Skeletal muscle satellite cell (primary cell): ENCODE results near the gene SIN3B.

Experiments
- H3K27me3 ChIP-seq: 2 replicates; pipeline ENCODE4 v1.7.0; 2013; ENCODE audit warnings: low read length; ENCODE audit not compliant: control insufficient read depth, insufficient read depth
- H3K36me3 ChIP-seq: 2 replicates; pipeline ENCODE4 v1.7.0; 2013; ENCODE audit warnings: mild to moderate bottlenecking, control low read depth, low read length; ENCODE audit not compliant: insufficient read depth
- H3K4me1 ChIP-seq: 2 replicates; pipeline ENCODE4 v1.7.0; 2013; ENCODE audit warnings: low read length; ENCODE audit not compliant: control insufficient read depth, insufficient read depth
- H3K4me2 ChIP-seq: 2 replicates; pipeline ENCODE4 v1.7.0; 2013; ENCODE audit warnings: mild to moderate bottlenecking, low read length
- H3K4me3 ChIP-seq: 2 replicates; pipeline ENCODE4 v1.7.0; 2013; ENCODE audit warnings: low read length
- H3K9ac ChIP-seq: 2 replicates; pipeline ENCODE4 v1.7.0; 2013; ENCODE audit warnings: mild to moderate bottlenecking, low read depth, low read length, moderate library complexity
- H3K9me3 ChIP-seq: replicated peaks from 2 replicates; pipeline ENCODE4 v1.7.0; 2013; ENCODE audit warnings: mild to moderate bottlenecking, control low read depth, low read length

SIN3B gene

DNA sequence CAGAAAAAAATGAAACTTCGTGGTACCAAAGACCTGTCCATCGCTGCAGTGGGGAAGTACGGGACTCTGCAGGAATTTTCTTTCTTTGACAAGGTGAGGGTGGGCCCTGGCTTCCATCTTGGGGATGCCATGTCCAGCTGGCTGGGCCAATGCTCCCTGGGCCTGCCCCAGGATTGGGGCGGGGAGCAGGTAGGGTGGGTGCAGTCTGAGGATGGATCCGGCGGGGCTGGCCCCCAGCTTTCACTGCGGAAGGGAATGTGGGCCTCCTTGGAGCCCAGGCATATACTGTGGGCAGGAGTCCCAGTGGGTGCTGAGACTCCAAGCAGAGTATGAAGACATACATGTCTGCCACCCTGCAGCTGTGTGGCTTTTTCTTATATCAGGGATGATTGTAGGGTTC is 23.9 kb downstream of the SIN3B start:
- peaks cover 56% of the 10 kb centered on the region for H3K36me3 ChIP-seq
- no peak overlapping the region for H3K4me3 ChIP-seq
- H3K27me3 ChIP-seq = no peaks in the 10 kb centered on the region
- H3K4me2 ChIP-seq = no peak overlapping the region
- no peak overlapping the region for H3K9ac ChIP-seq
- peaks cover 26% of the 10 kb centered on the region for H3K4me1 ChIP-seq
- no peaks in the 10 kb centered on the region for H3K9me3 ChIP-seq

DNA sequence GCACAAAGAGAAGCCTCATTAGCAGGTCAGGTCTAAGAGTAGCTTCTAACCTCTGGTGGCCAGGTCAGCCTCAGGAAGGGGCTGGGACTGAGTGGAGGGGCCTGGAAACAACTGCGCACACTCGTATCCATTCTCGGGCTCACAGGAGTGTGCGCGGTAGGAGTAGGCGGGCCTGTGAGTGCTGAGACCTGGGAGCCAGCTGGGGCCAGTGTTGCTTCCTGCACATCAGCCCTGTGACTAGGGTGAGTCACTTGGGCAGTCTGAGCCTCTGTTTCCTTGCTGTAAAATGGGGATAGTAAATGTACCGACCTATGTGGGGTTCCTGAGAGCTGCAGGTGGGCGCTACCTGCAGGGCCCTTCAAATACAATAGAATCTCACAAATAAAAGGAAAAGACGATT is 26.9 kb downstream of the SIN3B start:
- no peaks in the 10 kb centered on the region for H3K27me3 ChIP-seq
- H3K9ac ChIP-seq = no peak overlapping the region
- H3K9me3 ChIP-seq = no peaks in the 10 kb centered on the region
- H3K4me2 ChIP-seq = no peak overlapping the region
- H3K4me3 ChIP-seq = no peak overlapping the region
- H3K36me3 ChIP-seq = peaks cover 46% of the 10 kb centered on the region
- H3K4me1 ChIP-seq = peaks cover 3% of the 10 kb centered on the region

DNA sequence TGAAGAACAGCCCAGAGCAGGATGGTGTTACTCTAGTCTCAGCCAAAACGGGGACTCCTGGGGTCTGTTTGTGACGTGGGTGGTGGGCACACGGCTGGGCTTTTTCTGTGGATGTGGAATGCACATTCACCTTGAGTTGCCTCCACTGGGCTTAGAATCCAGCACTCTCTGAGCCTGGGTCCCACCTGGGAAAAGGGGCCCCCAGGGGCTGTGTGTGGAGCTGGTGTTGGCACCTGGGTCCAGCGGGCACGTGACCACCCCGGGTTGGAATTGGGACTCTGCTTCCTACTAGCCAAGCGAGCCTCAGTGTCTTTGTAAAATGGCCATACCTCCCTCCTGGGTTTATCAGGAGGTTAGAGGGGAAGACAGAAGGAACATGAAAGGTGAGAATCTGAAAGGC is 30.4 kb downstream of the SIN3B start:
- Histone ChIP-seq H3K4me3 (no peak overlapping the region), H3K4me1 (no peaks in the 10 kb centered on the region), H3K9me3 (no peaks in the 10 kb centered on the region), H3K36me3 (peaks cover 32% of the 10 kb centered on the region), H3K27me3 (no peaks in the 10 kb centered on the region), H3K9ac (no peak overlapping the region), H3K4me2 (no peak overlapping the region)

DNA sequence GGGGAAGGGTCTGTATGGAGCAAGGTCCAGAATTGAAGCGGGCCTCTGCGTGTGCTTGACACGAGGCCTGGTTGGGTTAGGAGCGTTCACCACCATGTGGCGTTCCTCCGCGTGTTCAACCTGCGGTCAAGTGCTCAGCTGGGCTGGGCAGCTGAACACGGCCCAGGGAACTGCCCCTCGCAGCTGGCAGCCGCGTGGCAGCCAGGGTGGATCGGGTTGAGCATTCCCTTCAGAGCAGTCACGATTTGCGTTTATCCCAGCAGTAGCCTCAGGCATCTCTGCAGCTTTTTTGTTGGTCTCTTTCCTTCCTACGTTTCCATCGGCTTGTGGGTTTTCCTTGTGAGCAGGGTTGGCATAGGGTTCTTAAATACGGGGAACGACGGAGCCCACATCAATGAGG is 30.9 kb downstream of the SIN3B start:
- Histone ChIP-seq H3K4me2 (no peak overlapping the region), H3K27me3 (no peaks in the 10 kb centered on the region), H3K4me3 (no peak overlapping the region), H3K9me3 (no peaks in the 10 kb centered on the region), H3K4me1 (no peaks in the 10 kb centered on the region), H3K9ac (no peak overlapping the region), H3K36me3 (peaks cover 29% of the 10 kb centered on the region)

DNA sequence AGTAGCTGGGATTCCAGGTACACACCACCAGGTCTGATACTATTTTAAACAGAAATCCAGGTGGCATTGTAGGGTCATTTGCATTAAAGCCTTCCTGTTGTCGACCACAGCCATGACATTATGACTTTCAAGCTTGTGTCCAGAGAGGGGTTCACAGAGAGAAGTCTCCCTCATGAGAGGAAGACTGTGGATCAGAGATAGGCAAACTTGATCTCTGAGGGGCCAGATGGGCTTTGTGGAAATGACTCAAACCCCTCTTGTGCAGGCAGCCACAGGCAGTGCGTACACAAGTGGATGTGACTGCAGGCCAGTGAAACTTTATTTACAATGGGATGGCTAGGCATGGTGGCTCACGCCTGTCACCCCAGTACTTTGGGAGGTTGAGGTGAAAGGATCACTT is 31.8 kb downstream of the SIN3B start:
- Histone ChIP-seq H3K9ac (no peak overlapping the region), H3K9me3 (no peaks in the 10 kb centered on the region), H3K27me3 (no peaks in the 10 kb centered on the region), H3K4me1 (no peaks in the 10 kb centered on the region), H3K4me3 (no peak overlapping the region), H3K36me3 (peaks cover 36% of the 10 kb centered on the region), H3K4me2 (no peak overlapping the region)

DNA sequence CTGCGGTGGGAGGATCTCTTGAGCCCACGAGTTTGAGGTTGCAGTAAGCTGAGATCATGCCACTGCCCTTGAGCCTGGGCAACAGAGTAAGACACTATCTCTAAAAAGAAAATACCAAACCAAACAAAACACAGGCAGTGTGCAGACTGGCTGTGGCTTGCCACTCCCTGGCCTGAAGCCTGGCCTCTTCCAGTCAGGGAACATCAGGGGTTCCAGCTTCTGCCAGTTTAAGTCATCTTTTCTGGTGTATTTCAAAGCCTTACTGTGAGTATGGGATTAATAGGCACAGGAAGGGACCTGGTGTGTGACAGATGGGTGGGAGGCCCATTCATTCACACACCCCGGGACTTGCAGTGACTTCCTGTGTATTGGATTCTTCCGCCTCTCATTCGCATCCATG is 32.6 kb downstream of the SIN3B start:
- Histone ChIP-seq H3K9me3 (no peaks in the 10 kb centered on the region), H3K4me2 (no peak overlapping the region), H3K27me3 (no peaks in the 10 kb centered on the region), H3K9ac (no peak overlapping the region), H3K4me1 (no peaks in the 10 kb centered on the region), H3K36me3 (peaks cover 43% of the 10 kb centered on the region), H3K4me3 (no peak overlapping the region)

DNA sequence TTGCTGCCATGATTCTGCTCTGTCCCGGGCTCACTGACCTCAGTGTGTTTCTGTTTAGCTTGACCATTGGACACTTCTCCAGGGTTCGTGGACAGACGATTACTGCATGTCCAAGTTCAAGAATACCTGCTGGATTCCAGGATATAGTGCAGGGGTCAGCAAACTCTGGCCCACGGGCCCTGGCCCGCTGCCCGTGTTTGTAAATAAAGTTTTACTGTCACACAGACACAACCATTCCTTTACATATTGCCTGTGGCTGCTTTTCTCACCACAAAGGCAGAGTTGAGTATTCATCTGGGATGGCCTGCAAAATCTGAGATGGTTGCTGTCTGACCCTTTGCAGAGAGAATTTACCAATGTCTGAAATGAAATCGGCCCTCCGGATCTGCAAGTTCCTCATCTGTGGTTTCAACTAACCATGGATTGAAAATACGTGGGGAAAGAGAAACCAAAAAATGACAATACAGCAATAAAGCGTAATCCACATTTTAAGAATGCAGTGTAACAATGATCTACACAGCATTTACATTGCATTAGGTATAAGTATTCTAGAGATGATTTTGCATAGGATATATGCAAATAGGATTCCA is 33.7 kb downstream of the SIN3B start:
- no peak overlapping the region for H3K4me2 ChIP-seq
- H3K9ac ChIP-seq = no peak overlapping the region
- no peaks in the 10 kb centered on the region for H3K27me3 ChIP-seq
- H3K4me1 ChIP-seq = no peaks in the 10 kb centered on the region
- H3K36me3 ChIP-seq = peaks cover 53% of the 10 kb centered on the region
- H3K9me3 ChIP-seq = no peaks in the 10 kb centered on the region
- H3K4me3 ChIP-seq = no peak overlapping the region

DNA sequence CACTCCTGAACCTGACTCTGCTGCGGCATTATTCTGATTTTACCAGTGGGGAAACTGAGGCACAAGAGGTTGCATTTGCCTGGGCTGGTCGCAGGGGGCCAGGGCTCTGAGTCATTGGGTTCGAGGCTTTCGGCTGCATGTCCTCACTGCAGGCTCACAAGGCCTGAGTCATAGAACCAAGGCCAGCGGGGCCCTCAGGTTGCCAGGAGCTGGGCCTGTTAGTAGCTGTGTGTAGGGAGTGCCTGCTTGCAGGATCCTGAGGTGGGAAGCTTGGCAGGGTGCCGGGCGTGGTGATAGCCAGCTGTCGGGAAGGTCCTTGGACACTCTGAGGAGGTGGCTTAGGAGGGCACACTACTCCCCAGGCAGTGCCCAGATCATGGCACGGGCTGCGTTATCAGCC is 38.0 kb downstream of the SIN3B start:
- Histone ChIP-seq H3K4me1 (no peaks in the 10 kb centered on the region), H3K36me3 (peaks cover 73% of the 10 kb centered on the region), H3K4me2 (no peak overlapping the region)

DNA sequence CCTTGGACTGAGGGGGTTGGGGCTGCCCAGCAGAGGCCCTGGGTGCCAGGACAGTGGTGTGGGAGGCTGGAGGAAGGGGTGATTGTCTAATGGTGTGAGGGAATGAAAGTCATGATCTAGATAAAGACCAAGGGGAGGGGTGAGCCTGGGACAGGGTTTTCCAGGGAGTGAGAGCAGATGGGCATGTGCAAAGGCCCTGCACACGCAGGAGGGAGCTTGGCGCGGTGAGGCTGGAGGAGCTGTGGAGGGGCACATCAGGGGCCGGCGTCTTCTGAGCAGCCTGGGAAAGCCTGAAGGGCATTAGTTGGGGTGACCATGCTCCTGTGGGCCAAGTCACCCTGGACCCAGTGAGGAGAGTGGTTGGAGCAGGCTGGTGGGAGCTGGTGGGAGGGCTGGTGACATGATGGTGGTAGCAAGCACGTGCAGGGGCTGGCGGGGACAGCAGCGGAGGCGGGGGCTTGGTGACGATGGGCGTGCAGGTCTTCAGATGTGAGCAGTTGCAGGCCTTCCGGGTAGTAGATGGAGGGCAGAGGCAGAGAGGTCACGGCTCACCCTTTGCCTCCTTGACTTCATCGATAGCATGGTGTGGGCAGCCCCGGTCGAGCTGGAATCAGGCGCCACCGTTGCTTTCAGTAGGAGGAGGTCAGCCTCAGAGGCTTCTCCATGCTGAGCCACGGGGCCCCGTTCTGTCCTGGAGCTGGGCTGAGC is 39.4 kb downstream of the SIN3B start:
- Histone ChIP-seq H3K9me3 (no peaks in the 10 kb centered on the region), H3K4me1 (no peaks in the 10 kb centered on the region), H3K27me3 (no peaks in the 10 kb centered on the region), H3K36me3 (peaks cover 69% of the 10 kb centered on the region), H3K9ac (no peak overlapping the region), H3K4me3 (no peak overlapping the region), H3K4me2 (no peak overlapping the region)

More for the DNA sequence above, 38.0 kb downstream of the SIN3B start:
- no peaks in the 10 kb centered on the region for H3K9me3 ChIP-seq
- no peak overlapping the region for H3K4me3 ChIP-seq
- no peaks in the 10 kb centered on the region for H3K27me3 ChIP-seq
- no peak overlapping the region for H3K9ac ChIP-seq

DNA sequence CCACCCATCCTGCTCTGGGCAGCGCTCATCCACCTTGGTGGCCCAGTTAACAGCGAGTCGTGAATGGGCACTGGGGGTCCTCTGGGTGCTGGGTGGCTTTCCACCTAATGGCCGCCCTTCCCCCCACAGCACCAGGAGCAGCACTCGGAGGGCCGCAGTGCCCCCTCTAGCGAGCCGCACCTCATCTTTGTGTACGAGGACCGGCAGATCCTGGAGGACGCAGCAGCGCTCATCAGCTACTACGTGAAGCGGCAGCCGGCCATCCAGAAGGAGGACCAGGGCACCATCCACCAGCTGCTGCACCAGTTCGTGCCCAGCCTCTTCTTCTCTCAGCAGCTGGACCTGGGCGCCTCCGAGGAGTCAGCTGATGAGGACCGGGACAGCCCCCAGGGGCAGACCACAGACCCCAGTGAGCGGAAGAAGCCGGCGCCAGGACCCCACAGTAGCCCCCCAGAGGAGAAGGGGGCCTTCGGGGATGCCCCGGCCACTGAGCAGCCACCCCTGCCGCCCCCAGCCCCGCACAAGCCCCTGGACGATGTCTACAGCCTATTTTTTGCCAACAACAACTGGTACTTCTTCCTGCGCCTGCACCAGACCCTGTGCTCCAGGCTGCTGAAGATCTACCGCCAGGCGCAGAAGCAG is 40.3 kb downstream of the SIN3B start:
- H3K36me3 ChIP-seq = peaks cover 71% of the 10 kb centered on the region
- no peaks in the 10 kb centered on the region for H3K9me3 ChIP-seq
- H3K4me3 ChIP-seq = no peak overlapping the region
- no peaks in the 10 kb centered on the region for H3K27me3 ChIP-seq
- no peak overlapping the region for H3K4me2 ChIP-seq
- H3K9ac ChIP-seq = no peak overlapping the region
- no peaks in the 10 kb centered on the region for H3K4me1 ChIP-seq

DNA sequence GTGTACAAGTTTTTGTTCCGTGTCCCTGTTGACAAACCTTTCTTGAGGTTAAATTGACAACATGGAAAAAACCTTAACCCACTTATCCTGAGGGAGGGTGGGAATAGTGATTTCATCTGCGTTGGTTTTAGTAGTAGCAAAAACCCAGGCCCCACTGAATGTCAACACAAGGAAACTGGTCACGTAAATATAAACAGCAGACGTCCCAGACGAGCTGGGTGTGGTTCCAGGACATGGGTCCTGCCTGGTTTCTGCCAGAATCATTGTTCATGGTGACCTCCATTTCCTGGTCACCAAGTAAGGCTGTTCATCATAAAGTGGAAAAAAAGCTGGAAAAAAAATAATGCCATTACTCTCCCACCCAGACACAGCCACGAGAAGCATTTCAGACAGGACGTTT is 42.7 kb downstream of the SIN3B start:
- H3K9ac ChIP-seq = no peak overlapping the region
- H3K36me3 ChIP-seq = peaks cover 63% of the 10 kb centered on the region
- no peak overlapping the region for H3K4me3 ChIP-seq
- no peaks in the 10 kb centered on the region for H3K27me3 ChIP-seq
- H3K9me3 ChIP-seq = no peaks in the 10 kb centered on the region
- H3K4me1 ChIP-seq = no peaks in the 10 kb centered on the region
- H3K4me2 ChIP-seq = no peak overlapping the region

DNA sequence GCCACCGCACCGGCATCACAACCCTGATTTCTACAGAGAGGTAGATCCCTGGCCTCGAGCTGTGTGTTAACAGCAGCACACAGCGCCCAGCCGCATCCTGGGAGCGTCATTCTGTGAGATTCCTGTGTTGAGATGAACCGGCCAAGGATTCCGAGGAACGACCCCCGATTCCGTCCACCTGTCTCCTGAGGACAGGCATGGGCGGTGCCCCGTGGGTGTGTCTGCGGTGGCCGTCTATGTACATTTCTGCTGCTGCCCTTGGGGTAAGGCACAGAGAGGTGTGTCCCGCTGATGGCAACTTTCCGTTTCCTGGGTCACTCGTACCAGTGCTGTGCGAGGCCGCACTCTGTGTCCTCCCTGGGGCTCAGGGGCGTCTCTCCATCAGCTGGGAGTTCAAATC is 43.5 kb downstream of the SIN3B start:
- Histone ChIP-seq H3K9ac (no peak overlapping the region), H3K36me3 (peaks cover 63% of the 10 kb centered on the region), H3K4me3 (no peak overlapping the region), H3K4me1 (no peaks in the 10 kb centered on the region), H3K9me3 (no peaks in the 10 kb centered on the region), H3K27me3 (no peaks in the 10 kb centered on the region), H3K4me2 (no peak overlapping the region)
